Trophoblast cell (in vitro differentiated cells and primary cell): ENCODE measurements around the gene IVL.
A peak's percentile ranks its signal among the peaks of the same experiment; 100 is the strongest.

Source experiments
- DNase-seq, 2 donors: peaks; one replicate each; pipeline ENCODE4 v3.0.0-alpha.2; 2016
- H2AFZ ChIP-seq: 2 replicates; pipeline ENCODE4 v1.6.1; 2013; ENCODE audit warnings: low read length, moderate library complexity, mild to moderate bottlenecking; ENCODE audit not compliant: insufficient read depth, poor library complexity
- H2AK5ac ChIP-seq: 2 replicates; pipeline ENCODE4 v1.6.1; 2013; ENCODE audit warnings: mild to moderate bottlenecking, low read length
- H2BK120ac ChIP-seq: 2 replicates; pipeline ENCODE4 v1.6.1; 2013; ENCODE audit warnings: low read length, mild to moderate bottlenecking, moderate library complexity; ENCODE audit not compliant: insufficient read depth, poor library complexity
- H2BK12ac ChIP-seq: 2 replicates; pipeline ENCODE4 v1.6.1; 2013; ENCODE audit warnings: mild to moderate bottlenecking, low read length, moderate library complexity
- H2BK5ac ChIP-seq: 2 replicates; pipeline ENCODE4 v1.6.1; 2013; ENCODE audit warnings: low read length, low read depth, moderate library complexity, mild to moderate bottlenecking; ENCODE audit not compliant: poor library complexity
- H3K14ac ChIP-seq: 2 replicates; pipeline ENCODE4 v1.6.1; 2013; ENCODE audit warnings: mild to moderate bottlenecking, low read length
- H3K18ac ChIP-seq: 2 replicates; pipeline ENCODE4 v1.6.1; 2013; ENCODE audit warnings: mild to moderate bottlenecking, low read length
- H3K23ac ChIP-seq: 2 replicates; pipeline ENCODE4 v1.6.1; 2013; ENCODE audit warnings: low read length
- H3K27ac ChIP-seq: 2 replicates; pipeline ENCODE4 v1.5.1; 2013; ENCODE audit warnings: low read depth, mild to moderate bottlenecking, inconsistent platforms, low read length, moderate library complexity
- H3K27me3 ChIP-seq: 2 replicates; pipeline ENCODE4 v1.6.1; 2013; ENCODE audit warnings: inconsistent platforms, mild to moderate bottlenecking, low read length, moderate library complexity; ENCODE audit not compliant: insufficient read depth
- H3K36me3 ChIP-seq, 2 experiments: 1 replicate in 1 of 2; 2 replicates in 1 of 2; pipeline ENCODE4 v1.6.1; 2013; ENCODE audit warnings: low read length in 2 of 2, mild to moderate bottlenecking in 2 of 2, moderate library complexity in 1 of 2; ENCODE audit not compliant: insufficient read depth in 2 of 2, control insufficient read depth in 1 of 2
- H3K4ac ChIP-seq: 2 replicates; pipeline ENCODE4 v1.6.1; 2013; ENCODE audit warnings: low read depth, mild to moderate bottlenecking, low read length, moderate library complexity
- H3K4me1 ChIP-seq, 2 experiments: 1 replicate in 1 of 2; 2 replicates in 1 of 2; pipeline ENCODE4 v1.6.1; 2013; ENCODE audit warnings: low read length in 2 of 2, mild to moderate bottlenecking in 2 of 2, moderate library complexity in 1 of 2; ENCODE audit not compliant: insufficient read depth in 2 of 2, control insufficient read depth in 1 of 2
- H3K4me2 ChIP-seq: 2 replicates; pipeline ENCODE4 v1.6.1; 2013; ENCODE audit warnings: inconsistent platforms, mild to moderate bottlenecking, low read length, moderate library complexity
- H3K4me3 ChIP-seq: 2 replicates; pipeline ENCODE4 v1.5.1; 2013; ENCODE audit warnings: mild to moderate bottlenecking, low read depth, low read length, inconsistent platforms
- H3K79me1 ChIP-seq: one replicate; pipeline ENCODE4 v1.6.1; 2013; ENCODE audit warnings: low read length
- H3K79me2 ChIP-seq: 2 replicates; pipeline ENCODE4 v1.6.1; 2013; ENCODE audit warnings: low read length, mild to moderate bottlenecking; ENCODE audit not compliant: control insufficient read depth, insufficient read depth, poor library complexity
- H3K9ac ChIP-seq: 2 replicates; pipeline ENCODE4 v1.6.1; 2013; ENCODE audit warnings: mild to moderate bottlenecking, low read length
- H3K9me3 ChIP-seq: 2 replicates; pipeline ENCODE4 v1.6.1; 2013; ENCODE audit warnings: low read depth, mild to moderate bottlenecking, control low read depth, inconsistent platforms, low read length; ENCODE audit not compliant: insufficient read depth
- H4K12ac ChIP-seq: 2 replicates; pipeline ENCODE4 v1.6.1; 2013; ENCODE audit warnings: low read depth, mild to moderate bottlenecking, low read length, moderate library complexity
- H4K8ac ChIP-seq: 2 replicates; pipeline ENCODE4 v1.6.1; 2013; ENCODE audit warnings: low read depth, mild to moderate bottlenecking, low read length, moderate library complexity
- H4K91ac ChIP-seq: one replicate; pipeline ENCODE4 v1.6.1; 2013; ENCODE audit warnings: low read depth, mild to moderate bottlenecking, low read length, moderate library complexity
- WGBS: extraction: QIAGEN DNeasy Blood & Tissue Kit; methylation state at CpG from one replicate; pipeline ENCODE4 v1.1.7; 2013; ENCODE audit warnings: missing lambda C conversion rate; ENCODE audit not compliant: insufficient read length, insufficient coverage; ENCODE audit errors: extremely low coverage; 5-methylcytosine and 5-hydroxymethylcytosine counted together

The IVL gene

DNA sequence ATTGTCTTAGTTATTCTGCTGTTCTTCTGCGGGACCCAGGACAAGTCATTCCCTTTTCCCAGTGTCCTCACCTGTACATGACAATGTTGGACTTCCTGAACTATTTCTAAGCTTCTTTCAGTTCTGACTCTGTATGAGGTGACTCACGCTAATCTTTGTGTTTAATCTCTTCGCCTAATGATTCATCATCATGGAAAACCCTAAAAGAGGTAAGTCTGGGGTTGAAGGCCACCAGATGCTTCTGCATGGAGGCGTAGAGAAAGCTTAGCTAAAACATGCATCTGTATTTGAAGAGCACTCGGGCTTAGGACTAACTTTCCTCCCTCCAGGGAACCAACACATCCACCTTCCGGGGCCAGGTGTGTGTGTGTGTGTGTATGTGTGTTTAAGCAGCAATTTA lies 46.1 kb downstream of the IVL start:
- no peak overlapping the region for H3K18ac ChIP-seq
- H3K9me3 ChIP-seq: no peaks in the 10 kb centered on the region
- H3K9ac ChIP-seq: no peak overlapping the region
- no peak overlapping the region for H4K12ac ChIP-seq
- H3K4me3 ChIP-seq: no peak overlapping the region
- DNase-seq: peak; percentile 52 to 85
- no peaks in the 10 kb centered on the region for H3K36me3 ChIP-seq
- H4K91ac ChIP-seq: no peak overlapping the region
- H3K4ac ChIP-seq: no peak overlapping the region
- no peak overlapping the region for H3K27ac ChIP-seq
- no peak overlapping the region for H2BK12ac ChIP-seq
- no peak overlapping the region for H2AK5ac ChIP-seq
- H3K79me2 ChIP-seq: no peaks in the 10 kb centered on the region
- H2BK120ac ChIP-seq: no peak overlapping the region
- H3K4me1 ChIP-seq: no peaks in the 10 kb centered on the region
- H3K4me2 ChIP-seq: no peak overlapping the region
- H2BK5ac ChIP-seq: no peak overlapping the region
- H3K23ac ChIP-seq: no peak overlapping the region
- WGBS: no CpG with 5 or more reads among the region's 6 CpGs
- H3K79me1 ChIP-seq: no peaks in the 10 kb centered on the region
- H2AFZ ChIP-seq: no peak overlapping the region
- no peak overlapping the region for H4K8ac ChIP-seq
- no peaks in the 10 kb centered on the region for H3K27me3 ChIP-seq
- no peak overlapping the region for H3K14ac ChIP-seq

GRCh38 chr1:152957561-152957960 lies 49.2 kb downstream of the IVL start:
- no CpG with 5 or more reads among the region's 3 CpGs for WGBS
- Histone ChIP-seq H3K9me3 (no peaks in the 10 kb centered on the region), H3K27ac (no peak overlapping the region), H3K4me2 (no peak overlapping the region), H4K12ac (no peak overlapping the region), H4K8ac (no peak overlapping the region), H2AK5ac (no peak overlapping the region), H3K79me1 (no peaks in the 10 kb centered on the region), H3K4me1 (no peaks in the 10 kb centered on the region), H2BK12ac (no peak overlapping the region), H3K18ac (no peak overlapping the region), H3K23ac (no peak overlapping the region), H2AFZ (no peak overlapping the region), H2BK5ac (no peak overlapping the region), H3K27me3 (no peaks in the 10 kb centered on the region), H3K9ac (no peak overlapping the region), H3K4me3 (no peak overlapping the region), H3K4ac (no peak overlapping the region), H3K79me2 (no peaks in the 10 kb centered on the region), H2BK120ac (no peak overlapping the region), H3K14ac (no peak overlapping the region), H4K91ac (no peak overlapping the region), H3K36me3 (no peaks in the 10 kb centered on the region)
- DNase-seq: peak; percentile 68 to 88

- H3K4ac ChIP-seq: no peak overlapping the region
- H2BK12ac ChIP-seq: no peak overlapping the region
- no peaks in the 10 kb centered on the region for H3K79me1 ChIP-seq
- H4K12ac ChIP-seq: no peak overlapping the region
- H3K9ac ChIP-seq: no peak overlapping the region
- H3K79me2 ChIP-seq: no peaks in the 10 kb centered on the region
- no peak overlapping the region for H3K23ac ChIP-seq
- WGBS: no CpG with 5 or more reads among the region's 3 CpGs
- H3K18ac ChIP-seq: no peak overlapping the region
- no peak for DNase-seq
- no peak overlapping the region for H3K4me3 ChIP-seq
- H3K4me2 ChIP-seq: no peak overlapping the region
- H2AFZ ChIP-seq: no peak overlapping the region
- H3K27me3 ChIP-seq: no peaks in the 10 kb centered on the region
- no peaks in the 10 kb centered on the region for H3K36me3 ChIP-seq
- H4K8ac ChIP-seq: no peak overlapping the region
- no peak overlapping the region for H3K27ac ChIP-seq
- no peak overlapping the region for H4K91ac ChIP-seq
- no peak overlapping the region for H2BK5ac ChIP-seq
- H2BK120ac ChIP-seq: no peak overlapping the region
- no peaks in the 10 kb centered on the region for H3K9me3 ChIP-seq
- H3K4me1 ChIP-seq: no peaks in the 10 kb centered on the region
- no peak overlapping the region for H2AK5ac ChIP-seq
- no peak overlapping the region for H3K14ac ChIP-seq
Observed at GRCh38 chr1:152959273-152959672, 50.9 kb downstream of the IVL start.

- H4K91ac ChIP-seq: no peak overlapping the region
- no peak overlapping the region for H3K9ac ChIP-seq
- WGBS: no CpG with 5 or more reads among the region's 10 CpGs
- DNase-seq: no peak
- no peaks in the 10 kb centered on the region for H3K9me3 ChIP-seq
- no peak overlapping the region for H2AK5ac ChIP-seq
- H3K36me3 ChIP-seq: no peaks in the 10 kb centered on the region
- no peaks in the 10 kb centered on the region for H3K79me1 ChIP-seq
- H2AFZ ChIP-seq: no peak overlapping the region
- H3K27ac ChIP-seq: no peak overlapping the region
- no peak overlapping the region for H2BK120ac ChIP-seq
- H3K4me2 ChIP-seq: no peak overlapping the region
- no peaks in the 10 kb centered on the region for H3K79me2 ChIP-seq
- H3K18ac ChIP-seq: no peak overlapping the region
- no peak overlapping the region for H2BK5ac ChIP-seq
- no peak overlapping the region for H3K14ac ChIP-seq
- no peak overlapping the region for H3K4me3 ChIP-seq
- no peak overlapping the region for H4K12ac ChIP-seq
- H4K8ac ChIP-seq: no peak overlapping the region
- no peaks in the 10 kb centered on the region for H3K4me1 ChIP-seq
- H3K23ac ChIP-seq: no peak overlapping the region
- no peak overlapping the region for H2BK12ac ChIP-seq
- no peak overlapping the region for H3K4ac ChIP-seq
- H3K27me3 ChIP-seq: no peaks in the 10 kb centered on the region
Observed at GRCh38 chr1:152959801-152960451, 51.6 kb downstream of the IVL start.
